NCI-H1694 treated with DMSO at 0.1 percent for 48 hours (cell line): ENCODE measurements around the gene MAML3.

Experiments used
- DNase-seq: peaks from one replicate; lab custom pipeline; 2025; lab: John Stamatoyannopoulos, UW

Gene MAML3

GRCh38 chr4:140099983-140100382, 54.0 kb downstream of the MAML3 start:
- DNase-seq: peak; percentile 2

- no peak for DNase-seq
Measured at GRCh38 chr4:140098455-140099160, 55.4 kb downstream of the MAML3 start.

GRCh38 chr4:140097572-140097971, 56.4 kb downstream of the MAML3 start:
- no peak for DNase-seq

- DNase-seq: no peak
Measured at GRCh38 chr4:140096921-140097320, 57.1 kb downstream of the MAML3 start.

- DNase-seq: no peak
Measured at GRCh38 chr4:140096483-140096861, 57.5 kb downstream of the MAML3 start.

- no peak for DNase-seq
Measured at GRCh38 chr4:140095694-140096482, 58.1 kb downstream of the MAML3 start.

- no peak for DNase-seq
Measured at GRCh38 chr4:140094438-140095420, 59.3 kb downstream of the MAML3 start.

- DNase-seq: peak; percentile 45
Measured at GRCh38 chr4:140092094-140092851, 61.7 kb downstream of the MAML3 start.

- no peak for DNase-seq
Measured at GRCh38 chr4:140091305-140091704, 62.7 kb downstream of the MAML3 start.

- no peak for DNase-seq
Measured at GRCh38 chr4:140090215-140090731, 63.7 kb downstream of the MAML3 start.

- no peak for DNase-seq
Measured at GRCh38 chr4:140089216-140089615, 64.8 kb downstream of the MAML3 start.

GRCh38 chr4:140088323-140088967, 65.5 kb downstream of the MAML3 start:
- no peak for DNase-seq

- no peak for DNase-seq
Measured at GRCh38 chr4:140085881-140086280, 68.1 kb downstream of the MAML3 start.

GRCh38 chr4:140085062-140085622, 68.8 kb downstream of the MAML3 start:
- no peak for DNase-seq

GRCh38 chr4:140084385-140084784, 69.6 kb downstream of the MAML3 start:
- DNase-seq: no peak

- no peak for DNase-seq
Measured at GRCh38 chr4:140082391-140082755, 71.6 kb downstream of the MAML3 start.

GRCh38 chr4:140081641-140082390, 72.2 kb downstream of the MAML3 start:
- no peak for DNase-seq

- no peak for DNase-seq
Measured at GRCh38 chr4:140080883-140081282, 73.1 kb downstream of the MAML3 start.

- DNase-seq: no peak
Measured at GRCh38 chr4:140078366-140078765, 75.6 kb downstream of the MAML3 start.

GRCh38 chr4:140076307-140076706, 77.7 kb downstream of the MAML3 start:
- no peak for DNase-seq
